GM19239 (cell line): ENCODE data around the gene CALB2.

Source experiments
- DNase-seq: peaks from one replicate; pipeline ENCODE4 v3.0.0; 2011; ENCODE audit warnings: low spot score; ENCODE audit not compliant: insufficient read length
- FAIRE-seq: peaks from 2 replicates; lab custom pipeline; 2011; peaks lifted over from hg19 to GRCh38; lab: Jason Lieb, UNC

The CALB2 gene

GRCh38 chr16:71423016-71423415 lies 64.5 kb downstream of the CALB2 start:
- FAIRE-seq, result no peak
- no peak for DNase-seq

DNA sequence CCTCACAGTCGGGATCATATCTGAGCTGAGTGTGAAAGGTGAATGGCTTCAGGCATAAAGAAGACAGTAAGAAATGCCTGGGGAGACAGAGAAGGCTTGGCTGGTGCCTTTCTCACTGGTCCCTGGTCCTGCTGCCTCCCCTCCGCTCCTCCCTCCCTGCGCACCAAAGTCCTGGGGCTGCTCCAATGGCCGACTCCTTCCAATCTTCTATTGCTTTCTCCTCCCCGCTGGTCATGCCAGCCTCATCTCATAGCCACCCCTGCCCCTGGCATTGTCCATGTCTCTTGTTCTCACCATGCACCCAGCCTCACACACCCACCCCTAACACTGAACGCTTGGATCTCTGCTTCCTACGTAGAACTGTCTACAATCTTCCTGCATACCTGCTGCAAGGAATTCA lies 65.3 kb downstream of the CALB2 start:
- FAIRE-seq (no peak), DNase-seq (no peak)

DNA sequence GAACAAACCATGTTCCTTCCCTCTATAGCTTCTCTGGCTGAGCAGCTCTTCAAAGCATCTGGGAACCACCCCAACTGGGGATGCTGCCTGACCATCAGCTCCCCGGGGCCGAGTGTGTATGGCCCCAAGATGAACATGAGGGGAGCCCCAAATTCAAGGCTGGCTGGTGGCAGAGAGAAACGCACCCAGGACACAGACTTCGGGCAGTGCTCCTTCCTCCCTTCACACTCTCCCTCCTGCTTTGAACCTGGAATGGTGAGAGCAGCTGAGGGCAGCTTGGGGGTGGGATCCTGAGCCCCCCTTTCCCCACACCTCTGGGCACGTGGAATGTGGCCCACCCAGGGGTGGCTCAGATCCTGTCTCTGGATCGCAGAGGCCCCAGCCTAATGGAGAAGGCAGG lies 66.1 kb downstream of the CALB2 start:
- no peak for DNase-seq
- FAIRE-seq, result no peak

- FAIRE-seq (no peak), DNase-seq (no peak)
Observed at GRCh38 chr16:71425746-71426068, 67.2 kb downstream of the CALB2 start.

- DNase-seq, result no peak
- FAIRE-seq, result no peak
Observed at GRCh38 chr16:71426069-71426879, 67.8 kb downstream of the CALB2 start.

DNA sequence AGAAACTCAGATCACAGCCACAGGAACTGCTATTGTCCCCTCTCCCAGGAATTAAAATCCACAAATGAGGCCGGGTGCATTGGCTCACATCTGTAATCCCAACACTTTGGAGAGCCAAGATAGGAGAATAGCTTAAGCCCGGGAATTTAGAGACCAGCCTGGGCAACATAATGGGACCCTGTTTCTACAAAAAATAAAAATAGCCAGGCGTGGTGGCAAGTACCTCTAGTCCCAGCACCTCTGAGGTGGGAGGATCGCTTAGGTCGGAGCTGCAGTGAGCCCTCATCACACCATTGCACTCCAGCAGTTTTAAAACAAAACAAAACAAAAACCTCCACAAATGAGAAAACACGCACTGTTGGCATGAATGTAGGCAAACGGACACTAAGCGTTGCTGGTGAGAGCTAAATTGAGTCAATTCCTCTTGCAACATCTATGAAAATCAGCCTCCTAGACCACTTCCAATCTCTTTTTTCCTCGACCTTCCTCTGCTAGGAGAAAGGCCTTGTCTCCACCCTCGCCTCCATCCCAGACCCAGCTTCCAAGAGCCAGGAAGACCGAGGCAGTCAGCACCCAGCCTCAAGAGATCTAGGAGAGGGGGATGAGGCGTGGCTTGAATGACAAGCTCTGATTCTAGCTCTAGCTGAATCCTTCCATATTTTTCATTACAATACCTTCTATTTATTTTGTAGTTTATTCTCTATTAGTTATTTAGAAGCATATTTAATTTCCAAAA lies 68.5 kb downstream of the CALB2 start:
- DNase-seq (no peak), FAIRE-seq (no peak)

DNA sequence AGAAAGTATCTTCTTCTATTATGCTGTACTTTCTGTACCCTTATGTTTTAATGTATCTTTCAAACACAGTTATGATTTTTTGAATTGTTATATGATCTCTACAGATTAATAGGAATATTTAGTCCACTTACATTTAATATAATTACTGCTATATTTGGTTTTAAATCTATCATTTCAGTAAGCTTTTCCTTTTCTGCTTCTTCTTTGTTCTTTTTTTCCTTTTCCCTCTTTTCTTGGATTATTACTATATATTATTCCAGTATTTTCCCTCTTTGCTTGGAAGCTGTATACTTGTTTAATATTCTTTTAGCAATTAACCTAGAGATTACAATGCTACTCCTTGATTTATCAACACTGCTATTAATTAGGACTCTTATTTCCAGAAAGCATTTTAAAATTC lies 69.9 kb downstream of the CALB2 start:
- no peak for DNase-seq
- no peak for FAIRE-seq

DNA sequence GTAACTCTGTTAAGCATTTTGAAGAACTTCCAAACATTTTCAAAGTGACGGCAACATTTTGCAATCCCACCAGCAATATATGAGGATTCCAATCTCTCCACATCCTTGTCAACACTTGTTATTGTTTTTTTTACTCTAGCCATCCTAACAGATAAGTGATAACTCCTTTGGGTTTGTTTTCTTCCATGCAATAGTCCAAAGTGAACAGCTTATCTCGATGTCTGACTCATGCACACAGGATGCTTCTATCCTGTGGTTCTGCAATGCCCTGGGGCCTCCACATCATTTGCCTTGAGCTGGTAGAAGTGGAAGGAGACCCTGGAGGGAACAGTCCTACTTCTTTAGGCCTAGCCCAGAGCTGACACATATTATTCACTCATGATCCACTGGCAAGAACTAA lies 70.4 kb downstream of the CALB2 start:
- no peak for DNase-seq

DNA sequence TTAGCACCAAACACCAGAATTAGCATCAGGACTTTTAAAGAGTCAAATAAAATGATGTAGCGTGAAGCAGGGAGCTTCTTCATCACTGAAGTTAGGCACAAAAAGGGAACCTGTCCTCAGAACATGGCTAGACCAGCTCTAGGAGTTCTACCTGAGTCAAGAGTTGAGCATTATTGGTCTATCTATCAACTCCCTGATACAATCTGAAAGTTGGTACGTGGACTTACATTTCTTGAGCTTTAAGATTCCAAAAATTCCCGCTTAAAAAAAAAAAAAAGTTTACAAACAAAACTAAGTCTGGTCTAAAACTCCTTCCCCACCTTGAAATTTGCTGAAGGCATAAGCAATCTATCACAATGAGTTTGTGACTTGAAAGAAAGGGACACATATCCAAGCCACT lies 71.1 kb downstream of the CALB2 start:
- no peak for FAIRE-seq
- DNase-seq, result no peak

More for the DNA sequence above, 70.4 kb downstream of the CALB2 start:
- FAIRE-seq, result no peak

GRCh38 chr16:71430744-71431143 lies 72.2 kb downstream of the CALB2 start:
- DNase-seq (no peak), FAIRE-seq (no peak)

- FAIRE-seq, result no peak
Observed at GRCh38 chr16:71431176-71431575, 72.7 kb downstream of the CALB2 start.

DNA sequence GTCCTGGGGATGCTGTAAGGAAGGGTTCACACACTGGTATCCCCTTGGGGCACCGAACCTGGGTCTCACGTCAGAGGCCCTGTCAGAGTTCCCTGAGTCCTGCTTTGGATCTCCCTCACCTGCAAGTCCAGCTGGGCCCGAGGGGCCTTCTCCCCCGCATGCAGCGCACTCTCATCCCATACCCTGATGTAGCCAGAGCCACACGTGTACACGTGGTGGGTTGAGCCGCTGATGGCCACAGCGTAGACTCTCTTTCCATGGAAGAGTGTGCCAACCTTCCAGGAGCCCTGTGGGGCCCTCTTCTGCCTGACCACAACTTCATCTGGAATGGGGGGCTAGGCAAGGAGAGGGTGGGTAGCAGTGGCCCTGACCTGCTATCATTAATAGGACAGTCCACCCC lies 73.5 kb downstream of the CALB2 start:
- FAIRE-seq (no peak), DNase-seq (no peak)

More at GRCh38 chr16:71431176-71431575, 72.7 kb downstream of the CALB2 start:
- DNase-seq, result no peak

DNA sequence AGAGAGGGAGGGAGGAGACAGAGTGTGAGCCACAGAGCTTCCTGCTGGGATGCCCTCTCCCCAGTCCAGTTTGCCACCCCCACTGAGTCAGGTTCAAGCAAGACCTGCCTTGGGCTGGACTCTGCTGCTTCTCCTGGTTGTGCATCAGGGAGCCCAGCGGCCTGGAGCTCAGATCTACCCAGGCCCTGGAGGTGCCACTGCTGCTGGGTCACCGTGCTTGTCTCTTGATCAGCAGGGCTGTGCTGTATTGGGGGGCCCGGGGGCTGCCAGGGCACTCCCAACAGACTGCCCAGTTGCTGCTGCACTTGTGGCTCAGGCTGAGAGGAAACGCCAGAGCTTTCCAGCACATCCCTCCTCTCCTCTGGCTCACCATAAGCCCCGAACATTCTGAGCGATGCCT lies 74.4 kb downstream of the CALB2 start:
- no peak for DNase-seq
- no peak for FAIRE-seq

- FAIRE-seq, result no peak
Observed at GRCh38 chr16:71436473-71436872, 78.0 kb downstream of the CALB2 start.

DNA sequence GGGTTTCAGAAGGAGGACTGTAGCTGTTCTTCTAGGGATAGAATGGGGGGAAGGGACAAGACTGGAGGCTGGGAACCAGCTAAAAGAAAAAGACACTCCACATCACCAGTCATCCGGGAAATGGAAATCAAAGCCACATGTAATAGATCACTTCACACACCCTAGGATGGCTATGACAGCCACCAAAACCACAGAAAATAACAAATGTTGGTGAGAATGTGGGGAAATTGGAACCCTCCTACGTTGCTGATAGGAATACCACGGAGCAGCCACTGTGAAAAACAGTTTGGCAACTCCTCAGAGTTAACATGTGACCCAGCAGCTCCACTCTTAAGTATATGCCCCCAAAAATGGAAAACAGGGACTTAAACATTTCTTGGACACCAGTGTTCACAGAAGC lies 81.0 kb downstream of the CALB2 start:
- DNase-seq (no peak), FAIRE-seq (no peak)

More at GRCh38 chr16:71436473-71436872, 78.0 kb downstream of the CALB2 start:
- DNase-seq, result no peak
